ENCODE data around the gene SCGB1D2. TPM values are rescaled to one million over a fixed set of nuclear protein-coding genes. Genes with fewer than 3 reads are reported as not detected.

SCGB1D2 gene
- total and polyA plus RNA-seq, 2 of the 4 experiments (the other 2 are of a cell fraction): not detected

GRCh38 chr11:62256281-62256680 is 14.2 kb downstream of the SCGB1D2 start:
- Histone ChIP-seq H3K18ac (ENCODE audit: low read depth, low read length) (no peak overlapping the region), H3K9me1 (ENCODE audit: insufficient read depth, low read length) (no peaks in the 10 kb centered on the region), H2BK120ac (ENCODE audit: low read depth, low read length) (no peak overlapping the region), H2BK20ac (ENCODE audit: low read depth, low read length) (no peak overlapping the region), H3K4me1 (ENCODE audit: control insufficient read depth, insufficient read depth, low read length) (no peaks in the 10 kb centered on the region), H3K27ac (ENCODE audit: insufficient read depth, low read length) (no peak overlapping the region), H4K8ac (ENCODE audit: low read depth in 2 of 2, low read length in 2 of 2) (no peak overlapping the region), H3K36me3 (ENCODE audit: control insufficient read depth, insufficient read depth, low read length) (no peaks in the 10 kb centered on the region), H4K91ac (ENCODE audit: insufficient read depth, low read depth, low read length) (no peak overlapping the region), H2BK5ac (ENCODE audit: low read depth, low read length, poor library complexity, severe bottlenecking) (no peak overlapping the region), H3K4me3 (ENCODE audit: insufficient read depth, low read depth, low read length) (no peak overlapping the region), H2AK5ac (ENCODE audit: low read depth, low read length) (no peak overlapping the region), H2AFZ (replicated peaks; ENCODE audit: low read length, poor library complexity) (no peak overlapping the region), H3K14ac (replicated peaks; ENCODE audit: low read depth, low read length) (no peak overlapping the region), H3K56ac (ENCODE audit: extremely low read depth, insufficient read depth, low read length) (no peak overlapping the region), H4K20me1 (ENCODE audit: insufficient read depth, low read length) (no peaks in the 10 kb centered on the region), H3K4ac (ENCODE audit: low read depth, low read length) (no peak overlapping the region), H3K23ac (ENCODE audit: low read depth, low read length) (no peak overlapping the region), H2BK15ac (ENCODE audit: low read depth, low read length) (no peak overlapping the region), H3K9ac (ENCODE audit: low read depth, low read length) (no peak overlapping the region), H4K5ac (ENCODE audit: low read depth, low read length) (no peak overlapping the region), H3K79me1 (ENCODE audit: low read depth in 1 of 2, low read length in 2 of 2) (no peaks in the 10 kb centered on the region), H3K4me2 (ENCODE audit: low read depth, low read length) (no peak overlapping the region), H3K27me3 (ENCODE audit: control insufficient read depth, insufficient read depth, low read length) (no peaks in the 10 kb centered on the region), H3K9me3 (ENCODE audit: control insufficient read depth, insufficient read depth, low read length) (peaks cover 5% of the 10 kb centered on the region; the same call in 1 of the 2 replicates), H2AK9ac (replicated peaks; ENCODE audit: low read depth, low read length, poor library complexity) (no peak overlapping the region)
- no peak for DNase-seq
- no TSS peak for BruUV-seq (replicated peaks)
- intact Hi-C loops (cut with micrococcal nuclease): no loop called here
- no CpG with 5 or more reads among the region's 2 CpGs for WGBS, 2 experiments (ENCODE audit: extremely low coverage in 2 of 2, insufficient read length in 1 of 2)
- dilution Hi-C loops (cut with HindIII; ENCODE audit: low sequenced_read_pairs, unreplicated experiment): no loop called here
- in situ Hi-C loops (cut with MboI; ENCODE audit: low sequenced_read_pairs): no loop called here
- no peak for TF ChIP-seq POLR2A (IDR thresholded peaks at IDR 0.05; ENCODE audit: low read depth, low read length)
- POLR2A ChIA-PET (ENCODE audit: unreplicated experiment): no interaction called here
- CTCF ChIA-PET: interaction anchor here (0.6 kb wide), 1 partner anchor 34 kb away, joined by 5 read pairs; no protein-coding TSS in a partner anchor
- ATAC-seq (ENCODE audit: low read depth): no peak

Data from IMR-90 (cell line).